ENCODE measurements around the gene CAMK2B.
"Not testable (repeated sequence)": the region's sequence is repeated elsewhere in the genome, so short reads cannot be mapped to it uniquely, and the experiment has no call there.

The CAMK2B gene

GRCh38 chr7:44187636-44188416, 137.6 kb downstream of the CAMK2B start:
- DNase-seq: no peak

GRCh38 chr7:44186736-44187135, 138.7 kb downstream of the CAMK2B start:
- no peak for DNase-seq

- no peak for DNase-seq
Observed at GRCh38 chr7:44185729-44186128, 139.7 kb downstream of the CAMK2B start.

GRCh38 chr7:44184873-44185446, 140.4 kb downstream of the CAMK2B start:
- no peak for DNase-seq

- no peak for DNase-seq
Observed at GRCh38 chr7:44184206-44184872, 141.1 kb downstream of the CAMK2B start.

GRCh38 chr7:44183386-44183785, 142.0 kb downstream of the CAMK2B start:
- DNase-seq: no peak

GRCh38 chr7:44182827-44183226, 142.6 kb downstream of the CAMK2B start:
- no peak for DNase-seq

- DNase-seq: no peak
Observed at GRCh38 chr7:44180631-44181030, 144.8 kb downstream of the CAMK2B start.

- DNase-seq: peak; percentile 47
Observed at GRCh38 chr7:44177570-44178131, 147.7 kb downstream of the CAMK2B start.

- DNase-seq: peak; percentile 30
Observed at GRCh38 chr7:44176486-44176885, 148.9 kb downstream of the CAMK2B start.

- peak; percentile 28 for DNase-seq
Observed at GRCh38 chr7:44175730-44176129, 149.7 kb downstream of the CAMK2B start.

- not testable (repeated sequence) for DNase-seq
Observed at GRCh38 chr7:44174694-44174948, 150.8 kb downstream of the CAMK2B start.

GRCh38 chr7:44173911-44174693, 151.3 kb downstream of the CAMK2B start:
- DNase-seq: no peak

GRCh38 chr7:44172803-44173424, 152.5 kb downstream of the CAMK2B start:
- DNase-seq: no peak

GRCh38 chr7:44172352-44172751, 153.0 kb downstream of the CAMK2B start:
- DNase-seq: no peak

- DNase-seq: not testable (repeated sequence)
Observed at GRCh38 chr7:44171901-44172300, 153.5 kb downstream of the CAMK2B start.

- DNase-seq: no peak
Observed at GRCh38 chr7:44167920-44168319, 157.5 kb downstream of the CAMK2B start.
